ENCODE measurements around the gene PRR19.

Gene PRR19

GRCh38 chr19:42295342-42295741, 6.6 kb upstream of the PRR19 start:
- DNase-seq (ENCODE audit: low spot score) = no peak

- DNase-seq (ENCODE audit: low spot score) = peak; percentile 66
These were observed 6.0 kb upstream of the PRR19 start for GRCh38 chr19:42295831-42296525.

- DNase-seq (ENCODE audit: low spot score) = no peak
These were observed 4.9 kb upstream of the PRR19 start for GRCh38 chr19:42297039-42297438.

GRCh38 chr19:42303101-42303464, 1.2 kb downstream of the PRR19 start:
- no peak for DNase-seq (ENCODE audit: low spot score)

- DNase-seq (ENCODE audit: low spot score) = no peak
These were observed 1.9 kb downstream of the PRR19 start for GRCh38 chr19:42303876-42304275.

- DNase-seq (ENCODE audit: low spot score) = no peak
These were observed 4.7 kb downstream of the PRR19 start for GRCh38 chr19:42306646-42307045.

- no peak for DNase-seq (ENCODE audit: low spot score)
These were observed 7.8 kb downstream of the PRR19 start for GRCh38 chr19:42309686-42310085.

- DNase-seq (ENCODE audit: low spot score) = no peak
These were observed 9.7 kb downstream of the PRR19 start for GRCh38 chr19:42311657-42312056.

- no peak for DNase-seq (ENCODE audit: low spot score)
These were observed 10.4 kb downstream of the PRR19 start for GRCh38 chr19:42312370-42312769.

GRCh38 chr19:42313096-42313839, 11.3 kb downstream of the PRR19 start, which contains the start of gene TMEM145:
TSS of gene TMEM145 (plus strand) at chr19:42313309. CDS start at chr19:42313377, 68 bp downstream.
- DNase-seq (ENCODE audit: low spot score) = no peak

GRCh38 chr19:42313840-42314755, 12.2 kb downstream of the PRR19 start:
- DNase-seq (ENCODE audit: low spot score) = no peak

GRCh38 chr19:42315024-42315423, 13.1 kb downstream of the PRR19 start:
- DNase-seq (ENCODE audit: low spot score) = no peak

- DNase-seq (ENCODE audit: low spot score) = no peak
These were observed 14.6 kb downstream of the PRR19 start for GRCh38 chr19:42316223-42317211.

- DNase-seq (ENCODE audit: low spot score) = no peak
These were observed 15.6 kb downstream of the PRR19 start for GRCh38 chr19:42317535-42317934.

GRCh38 chr19:42322305-42322704, 20.4 kb downstream of the PRR19 start:
- DNase-seq (ENCODE audit: low spot score) = no peak

- no peak for DNase-seq (ENCODE audit: low spot score)
These were observed 21.5 kb downstream of the PRR19 start for GRCh38 chr19:42323473-42323851.

- no peak for DNase-seq (ENCODE audit: low spot score)
These were observed 22.1 kb downstream of the PRR19 start for GRCh38 chr19:42323852-42324654.

- DNase-seq (ENCODE audit: low spot score) = no peak
These were observed 22.8 kb downstream of the PRR19 start for GRCh38 chr19:42324655-42325307.

- peak; percentile 99 for DNase-seq (ENCODE audit: low spot score)
These were observed 23.5 kb downstream of the PRR19 start, which contains the start of gene MEGF8 for GRCh38 chr19:42325308-42325895. TSS of gene MEGF8 (plus strand) at chr19:42325635. CDS start at chr19:42326244, 609 bp downstream.
